Hepatocyte (in vitro differentiated cells): Measurements from ENCODE around the gene PTPRN2. TPM values are rescaled to one million over a fixed set of nuclear protein-coding genes. Genes with fewer than 3 reads are reported as not detected.

Experiments used
- DNase-seq: peaks from one replicate; pipeline ENCODE4 v3.0.0-alpha.2; 2016; ENCODE audit warnings: low spot score
- H2AFZ ChIP-seq: fragments of 200-600 bp; sonication (generic); 2 replicates; pipeline ENCODE4 v1.6.0; 2016; ENCODE audit warnings: antibody characterized with exemption, mild to moderate bottlenecking
- H3K27ac ChIP-seq: fragments of 200-600 bp; sonication (generic); 2 replicates; pipeline ENCODE4 v1.5.1; 2016; ENCODE audit warnings: mild to moderate bottlenecking
- H3K27me3 ChIP-seq: fragments of 200-600 bp; sonication (generic); 2 replicates; pipeline ENCODE4 v1.6.1; 2016
- H3K36me3 ChIP-seq: fragments of 200-600 bp; sonication (generic); replicated peaks from 2 replicates; pipeline ENCODE4 v1.5.1; 2016; ENCODE audit warnings: low read depth; ENCODE audit not compliant: insufficient read depth
- H3K4me1 ChIP-seq: fragments of 200-600 bp; sonication (generic); 2 replicates; pipeline ENCODE4 v1.5.1; 2016; ENCODE audit warnings: mild to moderate bottlenecking, moderate library complexity; ENCODE audit not compliant: insufficient read depth
- H3K4me2 ChIP-seq: fragments of 200-600 bp; sonication (generic); 2 replicates; pipeline ENCODE4 v1.6.0; 2016
- H3K4me3 ChIP-seq: fragments of 200-600 bp; sonication (generic); 2 replicates; pipeline ENCODE4 v1.5.1; 2016; ENCODE audit warnings: mild to moderate bottlenecking
- H3K79me2 ChIP-seq: fragments of 200-600 bp; sonication (generic); 2 replicates; pipeline ENCODE4 v1.6.0; 2017; ENCODE audit warnings: mild to moderate bottlenecking
- H3K9me2 ChIP-seq: fragments of 200-600 bp; sonication (generic); replicated peaks from 2 replicates; pipeline ENCODE4 v1.6.0; 2017; ENCODE audit warnings: mild to moderate bottlenecking; ENCODE audit not compliant: insufficient read depth
- H3K9me3 ChIP-seq: fragments of 200-600 bp; sonication (generic); 2 replicates; pipeline ENCODE4 v1.5.1; 2016; ENCODE audit warnings: low read depth, mild to moderate bottlenecking
- H4K20me1 ChIP-seq: fragments of 200-600 bp; sonication (generic); 2 replicates; pipeline ENCODE4 v1.6.0; 2016; ENCODE audit warnings: mild to moderate bottlenecking; ENCODE audit not compliant: insufficient read depth, poor library complexity, severe bottlenecking
- CTCF ChIP-seq: fragments of 200-600 bp; sonication (generic); IDR thresholded peaks from 2 replicates; pipeline ENCODE4 v1.5.1; 2016; ENCODE audit warnings: antibody characterized with exemption, mild to moderate bottlenecking; ENCODE audit not compliant: poor library complexity
- EZH2 ChIP-seq: fragments of 200-600 bp; sonication (generic); IDR thresholded peaks from 2 replicates; pipeline ENCODE4 v1.6.1; 2016; ENCODE audit warnings: antibody characterized with exemption, mild to moderate bottlenecking, borderline replicate concordance
- EZH2phosphoT487 ChIP-seq: fragments of 200-600 bp; sonication (generic); IDR thresholded peaks from one replicate; pipeline ENCODE4 v1.6.1; 2018; ENCODE audit warnings: antibody characterized with exemption, mild to moderate bottlenecking, low read depth, moderate library complexity; ENCODE audit not compliant: unreplicated experiment, severe bottlenecking
- WGBS: methylation state at CpG from one replicate; pipeline ENCODE4 v1.1.6; 2016; ENCODE audit warnings: low lambda C conversion rate; ENCODE audit errors: missing lambda C conversion rate; 5-methylcytosine and 5-hydroxymethylcytosine counted together
- polyA plus RNA-seq: library from polyadenylated mRNA; unstranded; fragments of >200 nt; fragmentation: Nextera tagmentation; extraction: Ambion mirVana; gene quantifications from 2 replicates; pipeline ENCODE4 v1.2.1, GENCODE V29; 2016
- total RNA-seq: library from RNA; depleted of rRNA; stranded (reverse); fragments of >200 nt; gene quantifications from 2 replicates; pipeline ENCODE4 v1.2.3, GENCODE V29; 2014

PTPRN2 gene
- total and polyA plus RNA-seq, 2 experiments from 2014 or later = 2.1 to 3.3 TPM

DNA sequence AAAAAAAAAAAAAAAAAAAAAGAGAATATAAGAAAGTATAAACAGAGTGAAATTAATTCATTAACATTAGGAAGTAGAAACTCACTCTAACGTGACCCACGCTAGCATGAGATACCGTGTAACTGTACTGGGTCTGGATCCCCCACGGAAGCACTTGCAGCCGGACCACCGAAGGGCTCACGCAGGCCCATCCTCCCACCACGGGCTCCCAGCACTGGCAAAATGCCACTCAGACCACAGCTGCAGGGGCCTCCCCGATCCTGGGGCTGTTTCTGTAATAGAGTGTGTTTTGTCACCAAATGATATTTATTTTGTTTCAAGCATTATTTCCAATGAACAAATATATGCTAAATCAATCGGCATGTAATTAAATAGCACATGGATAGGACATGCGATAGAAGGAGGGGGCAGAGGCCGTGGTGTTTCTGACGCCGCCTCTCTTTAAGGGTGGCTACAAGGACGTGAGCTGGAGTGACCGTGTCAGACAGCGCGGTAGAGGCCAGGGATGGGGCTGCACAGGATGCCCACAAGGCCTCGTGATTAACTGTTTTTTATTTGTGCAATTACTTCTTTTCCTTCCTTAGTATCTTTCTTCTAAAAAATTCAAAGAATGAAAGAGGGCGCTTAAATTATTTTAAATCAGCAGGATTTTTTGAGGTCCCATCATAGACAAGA lies 568.5 kb downstream of the PTPRN2 start:
- no peaks in the 10 kb centered on the region for H3K9me3 ChIP-seq
- WGBS = 89% methylated on average over 19 of the region's 20 CpGs
- no peak for DNase-seq
- H2AFZ ChIP-seq = no peak overlapping the region
- H3K27me3 ChIP-seq = peaks cover 6% of the 10 kb centered on the region
- peaks cover 7% of the 10 kb centered on the region for H3K4me1 ChIP-seq
- no peaks in the 10 kb centered on the region for H4K20me1 ChIP-seq
- no peak overlapping the region for H3K4me3 ChIP-seq
- H3K36me3 ChIP-seq = no peaks in the 10 kb centered on the region
- no peak for TF ChIP-seq EZH2phosphoT487
- no peak for TF ChIP-seq EZH2
- no peak for TF ChIP-seq CTCF
- H3K9me2 ChIP-seq = no peaks in the 10 kb centered on the region
- no peak overlapping the region for H3K27ac ChIP-seq
- no peak overlapping the region for H3K4me2 ChIP-seq
- no peaks in the 10 kb centered on the region for H3K79me2 ChIP-seq

- Histone ChIP-seq H3K79me2 (no peaks in the 10 kb centered on the region), H3K36me3 (no peaks in the 10 kb centered on the region), H3K9me2 (no peaks in the 10 kb centered on the region), H3K4me2 (no peak overlapping the region), H3K4me3 (no peak overlapping the region), H2AFZ (no peak overlapping the region), H3K27me3 (peaks cover 6% of the 10 kb centered on the region), H4K20me1 (no peaks in the 10 kb centered on the region), H3K27ac (no peak overlapping the region), H3K9me3 (no peaks in the 10 kb centered on the region), H3K4me1 (peaks cover 7% of the 10 kb centered on the region)
- TF ChIP-seq EZH2phosphoT487 = no peak
- TF ChIP-seq EZH2 = no peak
- TF ChIP-seq CTCF = no peak
- 81% methylated on average over 19 of the region's 19 CpGs for WGBS
- DNase-seq = no peak
Measured at GRCh38 chr7:158018098-158018762, 569.4 kb downstream of the PTPRN2 start.

DNA sequence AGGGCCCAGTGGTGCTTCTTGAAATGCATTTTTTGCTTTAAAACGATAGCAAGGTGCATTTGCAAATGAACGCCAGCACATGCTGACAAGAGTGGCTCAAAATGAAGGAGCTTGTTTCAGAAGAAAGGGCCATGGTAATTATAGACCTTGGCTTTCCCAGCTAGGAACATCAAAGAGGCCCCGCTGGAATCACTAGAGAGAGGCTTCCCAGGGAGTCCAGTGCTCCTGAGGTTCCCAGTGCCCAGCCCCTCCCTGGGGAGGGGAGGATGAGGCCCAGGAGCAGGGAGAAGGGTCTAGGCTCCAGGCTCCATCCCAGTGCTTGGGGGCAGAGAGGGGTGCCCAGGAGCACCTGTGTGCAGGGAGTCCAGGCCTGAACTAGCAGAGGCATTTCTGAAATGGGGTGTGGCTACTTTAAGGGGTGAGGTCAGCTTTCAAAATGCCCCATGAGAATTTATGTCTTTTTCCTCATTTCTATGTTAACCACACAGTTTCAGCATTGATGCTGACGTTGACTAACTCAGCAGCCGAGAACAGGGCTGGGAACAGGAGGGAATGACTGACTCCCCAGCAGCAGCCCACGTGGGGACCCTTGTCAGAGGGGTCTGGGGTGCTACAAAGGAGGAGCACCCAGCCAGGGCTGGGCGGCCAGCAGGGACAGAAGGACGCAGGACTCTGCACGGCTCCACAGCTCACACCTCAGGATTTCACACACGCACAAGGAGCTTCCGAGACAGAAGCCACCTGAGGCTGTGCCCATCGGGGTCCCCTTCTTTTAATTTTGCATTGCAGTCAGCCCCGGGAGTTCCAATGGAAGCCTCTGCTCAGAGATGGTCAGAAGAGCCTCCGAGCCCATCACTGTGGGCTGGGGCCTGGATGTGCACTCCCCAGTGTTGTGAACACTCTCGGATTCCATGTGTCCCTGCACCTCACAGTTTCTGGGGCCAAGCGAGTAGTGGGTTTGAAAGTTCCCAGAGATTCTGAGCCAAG lies 570.2 kb downstream of the PTPRN2 start:
- TF ChIP-seq EZH2 (no peak), EZH2phosphoT487 (no peak), CTCF (no peak)
- WGBS = 78% methylated on average over 15 of the region's 16 CpGs
- no peak overlapping the region for H3K4me2 ChIP-seq

More for the DNA sequence above, 570.2 kb downstream of the PTPRN2 start:
- Histone ChIP-seq H4K20me1 (no peaks in the 10 kb centered on the region), H3K27me3 (peaks cover 6% of the 10 kb centered on the region), H3K36me3 (no peaks in the 10 kb centered on the region), H3K27ac (no peak overlapping the region), H3K9me2 (no peaks in the 10 kb centered on the region), H3K4me1 (peaks cover 7% of the 10 kb centered on the region), H3K4me3 (no peak overlapping the region), H3K79me2 (no peaks in the 10 kb centered on the region), H2AFZ (no peak overlapping the region), H3K9me3 (no peaks in the 10 kb centered on the region)
- DNase-seq = no peak
